ENCODE results near the gene HOXC9.

DNA sequence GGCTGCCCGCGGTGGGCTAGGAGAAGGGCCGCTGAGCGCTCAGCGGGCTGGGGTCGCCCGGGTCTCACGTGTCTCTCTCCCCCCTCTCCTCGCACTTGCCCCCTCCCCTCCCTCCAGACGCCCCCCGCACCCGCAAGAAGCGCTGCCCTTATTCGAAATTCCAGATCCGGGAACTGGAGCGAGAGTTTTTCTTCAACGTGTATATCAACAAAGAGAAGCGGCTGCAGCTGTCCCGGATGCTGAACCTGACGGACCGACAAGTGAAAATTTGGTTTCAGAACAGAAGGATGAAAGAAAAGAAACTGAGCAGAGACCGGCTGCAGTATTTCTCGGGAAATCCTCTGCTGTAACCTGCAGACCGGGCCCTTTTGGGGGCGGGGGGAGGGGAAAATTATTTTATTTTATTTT, 24.9 kb upstream of the HOXC9 start:
- TF ChIP-seq, protein P1, sequence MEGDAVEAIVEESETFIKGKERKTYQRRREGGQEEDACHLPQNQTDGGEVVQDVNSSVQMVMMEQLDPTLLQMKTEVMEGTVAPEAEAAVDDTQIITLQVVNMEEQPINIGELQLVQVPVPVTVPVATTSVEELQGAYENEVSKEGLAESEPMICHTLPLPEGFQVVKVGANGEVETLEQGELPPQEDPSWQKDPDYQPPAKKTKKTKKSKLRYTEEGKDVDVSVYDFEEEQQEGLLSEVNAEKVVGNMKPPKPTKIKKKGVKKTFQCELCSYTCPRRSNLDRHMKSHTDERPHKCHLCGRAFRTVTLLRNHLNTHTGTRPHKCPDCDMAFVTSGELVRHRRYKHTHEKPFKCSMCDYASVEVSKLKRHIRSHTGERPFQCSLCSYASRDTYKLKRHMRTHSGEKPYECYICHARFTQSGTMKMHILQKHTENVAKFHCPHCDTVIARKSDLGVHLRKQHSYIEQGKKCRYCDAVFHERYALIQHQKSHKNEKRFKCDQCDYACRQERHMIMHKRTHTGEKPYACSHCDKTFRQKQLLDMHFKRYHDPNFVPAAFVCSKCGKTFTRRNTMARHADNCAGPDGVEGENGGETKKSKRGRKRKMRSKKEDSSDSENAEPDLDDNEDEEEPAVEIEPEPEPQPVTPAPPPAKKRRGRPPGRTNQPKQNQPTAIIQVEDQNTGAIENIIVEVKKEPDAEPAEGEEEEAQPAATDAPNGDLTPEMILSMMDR (conservative IDR thresholded peaks at IDR 0.05; ENCODE audit: low read depth, low read length) = no peak
- no peak for TF ChIP-seq EZH2 (IDR thresholded peaks at IDR 0.05; ENCODE audit: borderline replicate concordance, low read depth, low read length, poor library complexity, severe bottlenecking)
